ENCODE results near the gene WWOX. TPM values are rescaled to one million over a fixed set of nuclear protein-coding genes. Genes with fewer than 3 reads are reported as not detected.

WWOX gene
- polyA plus RNA-seq, 4 donors: 4.9 to 15.8 (median 7.0) TPM

- no peaks in the 10 kb centered on the region for H3K36me3 ChIP-seq (ENCODE audit: control insufficient read depth in 3 of 3, insufficient read depth in 2 of 3, low read depth in 1 of 3, low read length in 3 of 3)
- WGBS, 3 donors: 24 to 44% (median 39%) methylated on average over 2 of the region's 2 CpGs
- no peak overlapping the region for H3K4me3 ChIP-seq (ENCODE audit: low read depth in 1 of 3, low read length in 3 of 3)
- peaks cover 0 to 3% (median 0%) of the 10 kb centered on the region in 3 donors for H3K4me1 ChIP-seq (ENCODE audit: control insufficient read depth in 3 of 3, insufficient read depth in 2 of 3, low read depth in 1 of 3, low read length in 2 of 3)
- DNase-seq: peak in 1 of 2 donors; percentile 31
- no peak for FAIRE-seq
- H3K27ac ChIP-seq (ENCODE audit: low read depth in 1 of 3, low read length in 2 of 3): no peak overlapping the region
- no peaks in the 10 kb centered on the region for H3K27me3 ChIP-seq (ENCODE audit: control insufficient read depth in 3 of 3, insufficient read depth in 3 of 3, low read length in 3 of 3)
- no peaks in the 10 kb centered on the region for H3K9me3 ChIP-seq (ENCODE audit: control insufficient read depth in 2 of 2, insufficient read depth in 1 of 2, low read depth in 1 of 2, low read length in 1 of 2)
These were observed 630.2 kb downstream of the WWOX start for GRCh38 chr16:78729687-78730086.

GRCh38 chr16:78731785-78732184 lies 632.3 kb downstream of the WWOX start:
- Histone ChIP-seq H3K27ac (ENCODE audit: low read depth in 1 of 3, low read length in 2 of 3) (no peak overlapping the region), H3K4me3 (ENCODE audit: low read depth in 1 of 3, low read length in 3 of 3) (no peak overlapping the region), H3K9me3 (ENCODE audit: control insufficient read depth in 2 of 2, insufficient read depth in 1 of 2, low read depth in 1 of 2, low read length in 1 of 2) (peaks cover 0 to 8% of the 10 kb centered on the region in 2 donors), H3K36me3 (ENCODE audit: control insufficient read depth in 3 of 3, insufficient read depth in 2 of 3, low read depth in 1 of 3, low read length in 3 of 3) (no peaks in the 10 kb centered on the region), H3K4me1 (ENCODE audit: control insufficient read depth in 3 of 3, insufficient read depth in 2 of 3, low read depth in 1 of 3, low read length in 2 of 3) (peaks cover 0 to 3% (median 0%) of the 10 kb centered on the region in 3 donors), H3K27me3 (ENCODE audit: control insufficient read depth in 3 of 3, insufficient read depth in 3 of 3, low read length in 3 of 3) (no peaks in the 10 kb centered on the region)
- FAIRE-seq (no peak), DNase-seq (no peak)
- WGBS, 3 donors: 92 to 96% (median 95%) methylated on average over 1 of the region's 1 CpG

GRCh38 chr16:78732696-78733095 lies 633.2 kb downstream of the WWOX start:
- H3K27ac ChIP-seq (ENCODE audit: low read depth in 1 of 3, low read length in 2 of 3): no peak overlapping the region
- DNase-seq (no peak), FAIRE-seq (no peak)
- H3K9me3 ChIP-seq (ENCODE audit: control insufficient read depth in 2 of 2, insufficient read depth in 1 of 2, low read depth in 1 of 2, low read length in 1 of 2): peaks cover 0 to 8% of the 10 kb centered on the region in 2 donors
- H3K27me3 ChIP-seq (ENCODE audit: control insufficient read depth in 3 of 3, insufficient read depth in 3 of 3, low read length in 3 of 3): no peaks in the 10 kb centered on the region
- no peaks in the 10 kb centered on the region for H3K4me1 ChIP-seq (ENCODE audit: control insufficient read depth in 3 of 3, insufficient read depth in 2 of 3, low read depth in 1 of 3, low read length in 2 of 3)
- WGBS, 3 donors: 92 to 95% (median 94%) methylated on average over 7 of the region's 7 CpGs
- H3K36me3 ChIP-seq (ENCODE audit: control insufficient read depth in 3 of 3, insufficient read depth in 2 of 3, low read depth in 1 of 3, low read length in 3 of 3): no peaks in the 10 kb centered on the region
- no peak overlapping the region for H3K4me3 ChIP-seq (ENCODE audit: low read depth in 1 of 3, low read length in 3 of 3)

GRCh38 chr16:78735337-78735736 lies 635.9 kb downstream of the WWOX start:
- DNase-seq (no peak), FAIRE-seq (no peak)
- Histone ChIP-seq H3K27ac (ENCODE audit: low read depth in 1 of 3, low read length in 2 of 3) (peak overlapping the region in 1 of 3 donors; percentile 19), H3K9me3 (ENCODE audit: control insufficient read depth in 2 of 2, insufficient read depth in 1 of 2, low read depth in 1 of 2, low read length in 1 of 2) (peaks cover 0 to 8% of the 10 kb centered on the region in 2 donors), H3K4me1 (ENCODE audit: control insufficient read depth in 3 of 3, insufficient read depth in 2 of 3, low read depth in 1 of 3, low read length in 2 of 3) (peaks cover 0 to under 1% (median 0%) of the 10 kb centered on the region in 3 donors), H3K27me3 (ENCODE audit: control insufficient read depth in 3 of 3, insufficient read depth in 3 of 3, low read length in 3 of 3) (no peaks in the 10 kb centered on the region), H3K4me3 (ENCODE audit: low read depth in 1 of 3, low read length in 3 of 3) (no peak overlapping the region), H3K36me3 (ENCODE audit: control insufficient read depth in 3 of 3, insufficient read depth in 2 of 3, low read depth in 1 of 3, low read length in 3 of 3) (no peaks in the 10 kb centered on the region)
- 91 to 95% (median 93%) methylated on average over 6 of the region's 6 CpGs for WGBS, 3 donors

GRCh38 chr16:78737630-78738029 lies 638.2 kb downstream of the WWOX start:
- no peak for FAIRE-seq
- Histone ChIP-seq H3K27me3 (ENCODE audit: control insufficient read depth in 3 of 3, insufficient read depth in 3 of 3, low read length in 3 of 3) (no peaks in the 10 kb centered on the region), H3K4me3 (ENCODE audit: low read depth in 1 of 3, low read length in 3 of 3) (no peak overlapping the region), H3K36me3 (ENCODE audit: control insufficient read depth in 3 of 3, insufficient read depth in 2 of 3, low read depth in 1 of 3, low read length in 3 of 3) (no peaks in the 10 kb centered on the region), H3K4me1 (ENCODE audit: control insufficient read depth in 3 of 3, insufficient read depth in 2 of 3, low read depth in 1 of 3, low read length in 2 of 3) (peaks cover 0 to 5% (median 0%) of the 10 kb centered on the region in 3 donors), H3K27ac (ENCODE audit: low read depth in 1 of 3, low read length in 2 of 3) (no peak overlapping the region), H3K9me3 (ENCODE audit: control insufficient read depth in 2 of 2, insufficient read depth in 1 of 2, low read depth in 1 of 2, low read length in 1 of 2) (peaks cover 0 to 10% of the 10 kb centered on the region in 2 donors)
- DNase-seq: no peak
- WGBS, 3 donors: 84 to 93% (median 87%) methylated on average over 2 of the region's 2 CpGs

GRCh38 chr16:78738557-78738956 lies 639.1 kb downstream of the WWOX start:
- 93 to 99% (median 96%) methylated on average over 5 of the region's 5 CpGs for WGBS, 3 donors
- H3K27ac ChIP-seq (ENCODE audit: low read depth in 1 of 3, low read length in 2 of 3): no peak overlapping the region
- peaks cover 0 to 8% (median 0%) of the 10 kb centered on the region in 3 donors for H3K4me1 ChIP-seq (ENCODE audit: control insufficient read depth in 3 of 3, insufficient read depth in 2 of 3, low read depth in 1 of 3, low read length in 2 of 3)
- FAIRE-seq: no peak
- DNase-seq: no peak
- peaks cover 0 to 10% of the 10 kb centered on the region in 2 donors for H3K9me3 ChIP-seq (ENCODE audit: control insufficient read depth in 2 of 2, insufficient read depth in 1 of 2, low read depth in 1 of 2, low read length in 1 of 2)
- no peaks in the 10 kb centered on the region for H3K27me3 ChIP-seq (ENCODE audit: control insufficient read depth in 3 of 3, insufficient read depth in 3 of 3, low read length in 3 of 3)
- no peak overlapping the region for H3K4me3 ChIP-seq (ENCODE audit: low read depth in 1 of 3, low read length in 3 of 3)
- H3K36me3 ChIP-seq (ENCODE audit: control insufficient read depth in 3 of 3, insufficient read depth in 2 of 3, low read depth in 1 of 3, low read length in 3 of 3): no peaks in the 10 kb centered on the region

GRCh38 chr16:78740269-78740668 lies 640.8 kb downstream of the WWOX start:
- Histone ChIP-seq H3K9me3 (ENCODE audit: control insufficient read depth in 2 of 2, insufficient read depth in 1 of 2, low read depth in 1 of 2, low read length in 1 of 2) (peaks cover 0 to 6% of the 10 kb centered on the region in 2 donors), H3K4me3 (ENCODE audit: low read depth in 1 of 3, low read length in 3 of 3) (no peak overlapping the region), H3K36me3 (ENCODE audit: control insufficient read depth in 3 of 3, insufficient read depth in 2 of 3, low read depth in 1 of 3, low read length in 3 of 3) (no peaks in the 10 kb centered on the region), H3K27me3 (ENCODE audit: control insufficient read depth in 3 of 3, insufficient read depth in 3 of 3, low read length in 3 of 3) (no peaks in the 10 kb centered on the region), H3K27ac (ENCODE audit: low read depth in 1 of 3, low read length in 2 of 3) (no peak overlapping the region), H3K4me1 (ENCODE audit: control insufficient read depth in 3 of 3, insufficient read depth in 2 of 3, low read depth in 1 of 3, low read length in 2 of 3) (peaks cover 0 to 13% (median 0%) of the 10 kb centered on the region in 3 donors)
- 48 to 79% (median 62%) methylated on average over 12 of the region's 12 CpGs for WGBS, 3 donors
- no peak for FAIRE-seq
- peak; percentile 61 to 65 for DNase-seq

- peaks cover 0 to 13% (median 0%) of the 10 kb centered on the region in 3 donors for H3K4me1 ChIP-seq (ENCODE audit: control insufficient read depth in 3 of 3, insufficient read depth in 2 of 3, low read depth in 1 of 3, low read length in 2 of 3)
- peak overlapping the region in 1 of 3 donors; percentile 17 for H3K4me3 ChIP-seq (ENCODE audit: low read depth in 1 of 3, low read length in 3 of 3)
- WGBS, 3 donors: 55 to 83% (median 55%) methylated on average over 21 of the region's 21 CpGs
- peaks cover 0 to 6% of the 10 kb centered on the region in 2 donors for H3K9me3 ChIP-seq (ENCODE audit: control insufficient read depth in 2 of 2, insufficient read depth in 1 of 2, low read depth in 1 of 2, low read length in 1 of 2)
- DNase-seq: peak in 1 of 2 donors; percentile 55
- no peaks in the 10 kb centered on the region for H3K36me3 ChIP-seq (ENCODE audit: control insufficient read depth in 3 of 3, insufficient read depth in 2 of 3, low read depth in 1 of 3, low read length in 3 of 3)
- H3K27me3 ChIP-seq (ENCODE audit: control insufficient read depth in 3 of 3, insufficient read depth in 3 of 3, low read length in 3 of 3): no peaks in the 10 kb centered on the region
- no peak for FAIRE-seq
- H3K27ac ChIP-seq (ENCODE audit: low read depth in 1 of 3, low read length in 2 of 3): peak overlapping the region in 2 of 3 donors; percentile 72 to 92
These were observed 643.2 kb downstream of the WWOX start for GRCh38 chr16:78742501-78743283.
